Stimulated activated CD8-positive, alpha-beta memory T cell treated with anti-CD3 and anti-CD28 coated beads, Interleukin-12 subunit alpha, Interleukin-12 subunit beta, amount 100 ng/mL, for 24 hours (primary cell): ENCODE measurements around the gene MCM6.
"Not testable (repeated sequence)": the region's sequence is repeated elsewhere in the genome, so short reads cannot be mapped to it uniquely, and the experiment has no call there.

Experiments used
- DNase-seq: peaks from one replicate; pipeline ENCODE4 v3.0.0-alpha.2; 2020; ENCODE audit errors: extremely low read depth

The MCM6 gene

GRCh38 chr2:135820003-135820618, 56.1 kb downstream of the MCM6 start:
- peak; percentile 75 for DNase-seq

GRCh38 chr2:135818937-135819610, 57.2 kb downstream of the MCM6 start:
- DNase-seq = no peak

GRCh38 chr2:135817951-135818350, 58.3 kb downstream of the MCM6 start:
- DNase-seq = no peak

GRCh38 chr2:135817466-135817865, 58.8 kb downstream of the MCM6 start:
- DNase-seq = no peak

- DNase-seq = no peak
Observed at GRCh38 chr2:135815269-135815668, 61.0 kb downstream of the MCM6 start.

GRCh38 chr2:135812907-135813511, 63.2 kb downstream of the MCM6 start:
- no peak for DNase-seq

GRCh38 chr2:135807874-135808273, 68.4 kb downstream of the MCM6 start:
- DNase-seq = not testable (repeated sequence)

GRCh38 chr2:135803278-135803677, 73.0 kb downstream of the MCM6 start:
- no peak for DNase-seq

GRCh38 chr2:135802350-135802749, 73.9 kb downstream of the MCM6 start:
- DNase-seq = no peak

- no peak for DNase-seq
Observed at GRCh38 chr2:135800513-135801460, 75.5 kb downstream of the MCM6 start.

- DNase-seq = no peak
Observed at GRCh38 chr2:135799738-135800137, 76.5 kb downstream of the MCM6 start.

- no peak for DNase-seq
Observed at GRCh38 chr2:135798762-135799161, 77.5 kb downstream of the MCM6 start.

- no peak for DNase-seq
Observed at GRCh38 chr2:135798275-135798705, 78.0 kb downstream of the MCM6 start.

GRCh38 chr2:135797497-135798274, 78.6 kb downstream of the MCM6 start:
- peak; percentile 55 for DNase-seq

GRCh38 chr2:135796606-135797005, 79.6 kb downstream of the MCM6 start:
- DNase-seq = no peak

GRCh38 chr2:135795641-135796040, 80.6 kb downstream of the MCM6 start:
- not testable (repeated sequence) for DNase-seq

GRCh38 chr2:135792401-135793150, 83.7 kb downstream of the MCM6 start:
- no peak for DNase-seq

GRCh38 chr2:135791418-135792190, 84.6 kb downstream of the MCM6 start:
- DNase-seq = no peak

GRCh38 chr2:135790423-135790822, 85.8 kb downstream of the MCM6 start:
- DNase-seq = no peak
